Loucy (cell line): Measurements from ENCODE around the gene RPTOR.

Experiments used
- EZH2phosphoT487 ChIP-seq: fragments of 200-600 bp; IDR thresholded peaks from 2 replicates; pipeline ENCODE4 v1.6.1; 2018; ENCODE audit warnings: antibody characterized with exemption, mild to moderate bottlenecking, moderate library complexity, borderline replicate concordance
- TF ChIP-seq, protein P1 (sequence below): fragments of 200-600 bp; sonication (generic); conservative IDR thresholded peaks from 2 replicates; pipeline ENCODE4 v1.5.1; 2014; ENCODE audit warnings: mild to moderate bottlenecking, antibody characterized with exemption, low read length

DNA sequence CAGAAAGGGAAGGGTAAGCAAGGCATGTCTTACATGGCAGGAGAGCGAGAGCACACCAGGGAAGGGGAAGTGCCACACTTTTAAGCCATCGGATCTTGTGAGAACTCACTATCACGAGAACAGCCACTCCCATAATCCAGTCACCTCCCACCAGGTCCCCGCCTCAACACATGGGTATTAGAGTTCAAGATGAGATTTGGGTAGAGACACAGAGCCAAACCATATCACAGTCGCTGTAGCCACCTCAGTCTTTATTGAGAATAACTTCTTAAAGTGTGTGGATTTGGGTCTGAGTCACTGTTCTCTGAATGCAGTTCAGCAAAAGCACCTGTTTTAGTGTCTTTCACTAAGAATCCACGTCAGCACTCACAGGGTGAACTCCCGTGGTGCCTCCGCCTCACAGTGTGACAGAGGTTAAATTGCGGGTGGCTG, 251.8 kb downstream of the RPTOR start:
- TF ChIP-seq, protein P1, sequence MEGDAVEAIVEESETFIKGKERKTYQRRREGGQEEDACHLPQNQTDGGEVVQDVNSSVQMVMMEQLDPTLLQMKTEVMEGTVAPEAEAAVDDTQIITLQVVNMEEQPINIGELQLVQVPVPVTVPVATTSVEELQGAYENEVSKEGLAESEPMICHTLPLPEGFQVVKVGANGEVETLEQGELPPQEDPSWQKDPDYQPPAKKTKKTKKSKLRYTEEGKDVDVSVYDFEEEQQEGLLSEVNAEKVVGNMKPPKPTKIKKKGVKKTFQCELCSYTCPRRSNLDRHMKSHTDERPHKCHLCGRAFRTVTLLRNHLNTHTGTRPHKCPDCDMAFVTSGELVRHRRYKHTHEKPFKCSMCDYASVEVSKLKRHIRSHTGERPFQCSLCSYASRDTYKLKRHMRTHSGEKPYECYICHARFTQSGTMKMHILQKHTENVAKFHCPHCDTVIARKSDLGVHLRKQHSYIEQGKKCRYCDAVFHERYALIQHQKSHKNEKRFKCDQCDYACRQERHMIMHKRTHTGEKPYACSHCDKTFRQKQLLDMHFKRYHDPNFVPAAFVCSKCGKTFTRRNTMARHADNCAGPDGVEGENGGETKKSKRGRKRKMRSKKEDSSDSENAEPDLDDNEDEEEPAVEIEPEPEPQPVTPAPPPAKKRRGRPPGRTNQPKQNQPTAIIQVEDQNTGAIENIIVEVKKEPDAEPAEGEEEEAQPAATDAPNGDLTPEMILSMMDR = no peak
- TF ChIP-seq EZH2phosphoT487 = no peak
